Stimulated activated CD8-positive, alpha-beta memory T cell treated with anti-CD3 and anti-CD28 coated beads, Interleukin-4, amount 100 ng/mL, for 1 hour (primary cell): Measurements from ENCODE around the gene BNIP5.

ENCODE experiments used
- DNase-seq, 2 donors: peaks; one replicate each; pipeline ENCODE4 v3.0.0-alpha.2; 2020; ENCODE audit warnings: low read depth in 2 of 2, low spot score in 1 of 2

Gene BNIP5, protein sequence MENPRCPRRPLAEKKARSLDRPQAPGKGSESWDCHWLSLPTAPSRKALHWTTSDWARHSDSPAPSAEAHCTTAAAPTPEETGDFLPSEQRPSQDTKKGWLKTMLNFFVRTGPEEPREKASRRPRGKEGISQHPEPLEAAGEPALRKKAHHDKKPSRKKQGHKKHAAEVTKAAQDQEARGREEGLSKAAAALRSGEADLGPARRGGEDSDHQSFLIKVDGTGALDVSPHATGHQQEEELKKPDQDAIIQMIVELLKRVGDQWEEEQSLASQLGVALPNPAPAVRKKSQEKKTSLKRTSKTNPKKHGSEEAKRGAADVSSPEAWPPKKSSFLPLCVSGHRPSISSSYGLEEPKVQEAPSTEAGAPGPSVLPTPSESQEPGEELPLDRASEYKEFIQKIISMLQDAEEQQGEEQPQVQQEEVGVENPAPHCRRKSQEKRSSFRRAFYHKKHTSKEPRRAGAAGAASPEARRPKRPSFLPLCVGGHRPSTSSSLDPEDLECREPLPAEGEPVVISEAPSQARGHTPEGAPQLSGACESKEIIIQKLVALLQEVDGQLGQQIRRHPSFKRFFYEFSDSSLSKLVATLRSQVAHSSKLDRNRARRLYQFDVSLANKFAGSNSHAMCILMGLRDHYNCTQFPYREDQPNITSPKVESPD

DNA sequence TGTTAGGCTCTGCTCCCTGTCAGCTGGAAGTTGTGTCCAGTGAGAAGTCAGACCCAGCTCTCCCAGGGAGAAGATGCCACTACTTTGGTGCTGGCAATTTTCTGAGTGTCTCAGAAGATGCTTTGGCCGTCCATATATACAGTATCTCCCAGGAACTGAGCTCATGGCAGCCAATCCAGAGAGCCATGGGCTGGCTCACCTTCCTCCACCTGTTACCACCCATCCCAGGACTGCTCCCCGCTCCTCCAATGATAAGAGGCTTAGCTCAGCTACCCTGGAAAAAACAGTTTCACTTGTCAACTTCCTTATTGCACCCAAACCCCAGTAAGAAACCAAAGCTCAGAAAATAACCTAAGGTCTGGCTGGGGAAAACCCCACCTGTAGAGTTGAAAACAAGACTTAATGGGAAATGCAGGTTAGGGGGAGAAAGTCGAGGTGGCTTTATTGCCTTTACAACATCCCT lies at the start of gene BNIP5:
Gene BNIP5 (minus strand): TSS at position 110 of the 463 bp plus-strand sequence. CDS start 6,198 bp downstream, outside the sequence.
- no peak for DNase-seq

DNA sequence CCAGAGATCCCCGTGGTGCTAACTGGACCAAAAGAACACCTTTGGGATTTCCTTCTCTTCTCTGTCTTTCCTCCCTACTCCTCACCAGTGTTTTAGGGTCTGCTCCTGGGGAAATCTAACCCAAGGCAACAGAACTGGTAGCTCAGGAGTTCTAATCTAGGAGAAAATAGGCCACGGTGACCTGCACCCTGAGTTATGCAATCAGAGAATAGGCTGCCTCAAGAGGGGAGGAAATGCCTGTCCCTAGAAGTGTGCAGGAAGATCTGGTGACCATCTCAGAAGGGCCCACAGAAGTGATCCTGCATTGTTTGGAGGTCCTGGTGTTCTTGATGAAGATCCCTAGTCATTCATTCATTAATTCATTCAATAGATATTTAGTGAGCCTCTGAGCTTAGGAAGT lies 47.4 kb upstream of the BNIP5 start:
- DNase-seq: no peak

DNA sequence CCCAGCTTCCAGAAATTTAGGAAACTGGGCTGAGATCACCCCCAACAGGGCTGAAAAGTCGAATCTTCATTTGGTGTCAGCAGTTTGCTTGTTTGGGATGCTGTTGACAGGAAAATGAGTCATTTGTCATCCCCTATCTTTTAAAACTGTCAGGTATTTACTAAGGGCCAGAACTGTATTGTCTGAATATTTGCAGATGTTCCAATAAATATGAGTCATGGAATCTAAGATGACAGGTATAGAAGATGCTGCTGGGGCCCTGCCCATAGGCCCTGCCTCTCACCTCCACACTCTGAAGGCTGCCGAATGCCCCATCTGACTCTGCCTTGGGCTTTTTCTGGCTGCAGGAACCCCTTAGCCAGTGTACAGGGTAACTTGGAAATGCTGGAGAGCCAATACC lies 46.9 kb upstream of the BNIP5 start:
- no peak for DNase-seq

DNA sequence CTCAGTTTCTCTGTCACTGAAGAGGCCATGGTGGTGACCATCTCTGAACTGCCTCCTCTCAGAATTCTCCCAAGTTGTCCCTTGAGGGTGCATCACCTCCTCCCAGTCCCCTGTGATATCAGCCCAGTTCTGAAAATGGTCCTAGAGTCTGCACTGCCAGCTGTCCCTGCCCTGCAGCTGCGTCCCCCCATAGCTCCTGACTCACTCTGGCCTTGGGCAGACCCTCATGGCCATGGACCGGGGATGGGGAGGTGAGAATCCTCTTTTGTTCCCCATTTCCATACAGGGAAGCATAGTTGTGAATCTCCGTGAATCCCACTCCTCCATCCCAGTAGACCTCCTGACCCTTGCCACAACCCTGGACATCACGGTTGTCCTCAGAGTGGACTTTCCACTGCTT lies 46.3 kb upstream of the BNIP5 start:
- no peak for DNase-seq

DNA sequence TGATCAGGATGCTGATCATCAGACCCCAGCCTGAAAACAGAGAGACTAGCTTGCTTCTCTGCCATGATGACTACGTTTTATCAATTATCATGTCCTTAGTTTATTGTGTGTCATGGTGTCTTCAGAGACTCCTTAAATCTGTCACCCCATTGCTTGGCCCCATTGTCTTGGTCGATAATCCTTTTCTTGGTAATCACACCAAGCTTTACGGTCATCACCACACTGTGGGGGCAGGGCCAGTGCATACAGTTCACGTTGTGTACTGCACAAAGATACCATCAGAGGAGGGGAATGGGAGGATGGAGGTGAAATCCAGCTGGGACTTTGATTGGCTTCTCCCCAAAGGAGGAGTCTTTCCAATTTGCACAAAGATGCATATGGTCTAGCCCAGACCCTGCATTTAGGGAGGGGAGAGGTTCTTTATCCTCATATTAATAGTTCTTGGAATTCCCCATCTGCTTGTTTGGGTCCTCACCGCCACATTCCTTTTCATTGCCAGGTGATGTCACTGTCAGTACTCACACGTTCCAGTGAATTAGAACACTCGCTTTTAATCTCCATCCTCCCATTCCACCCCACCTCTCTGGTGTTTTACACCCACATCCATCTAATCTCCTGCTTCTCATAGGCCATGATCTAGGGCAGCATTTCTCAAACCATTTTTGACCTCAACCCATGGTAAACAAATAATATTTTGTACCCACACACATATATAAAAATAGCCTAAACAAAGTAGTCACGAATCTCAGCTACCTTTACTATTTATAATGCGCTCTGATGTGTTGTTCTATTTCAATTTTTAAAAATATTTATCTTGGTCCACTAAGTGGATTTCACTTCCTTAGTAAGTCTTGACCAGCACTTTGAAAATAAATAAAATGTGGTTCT lies 45.1 kb upstream of the BNIP5 start:
- no peak for DNase-seq

DNA sequence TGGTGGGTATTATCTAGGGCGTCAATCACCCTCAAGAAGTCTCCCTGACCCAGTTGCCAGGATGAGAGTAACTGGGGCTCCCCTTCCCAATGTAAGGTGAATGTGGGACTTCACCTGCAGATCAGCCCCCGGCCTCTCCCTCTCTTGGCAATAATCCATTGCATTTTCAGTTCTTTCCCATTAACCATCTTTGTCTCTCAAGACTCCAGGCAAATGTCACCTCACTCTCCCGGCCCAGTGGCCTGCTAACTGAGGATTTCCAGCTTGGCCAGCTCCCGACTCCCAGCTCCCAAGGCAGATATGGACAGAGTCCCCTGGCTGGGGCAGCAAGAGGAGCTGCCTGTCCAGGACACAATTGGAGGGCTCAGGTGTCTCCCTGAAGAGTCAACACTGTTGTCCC lies 43.5 kb upstream of the BNIP5 start:
- no peak for DNase-seq

DNA sequence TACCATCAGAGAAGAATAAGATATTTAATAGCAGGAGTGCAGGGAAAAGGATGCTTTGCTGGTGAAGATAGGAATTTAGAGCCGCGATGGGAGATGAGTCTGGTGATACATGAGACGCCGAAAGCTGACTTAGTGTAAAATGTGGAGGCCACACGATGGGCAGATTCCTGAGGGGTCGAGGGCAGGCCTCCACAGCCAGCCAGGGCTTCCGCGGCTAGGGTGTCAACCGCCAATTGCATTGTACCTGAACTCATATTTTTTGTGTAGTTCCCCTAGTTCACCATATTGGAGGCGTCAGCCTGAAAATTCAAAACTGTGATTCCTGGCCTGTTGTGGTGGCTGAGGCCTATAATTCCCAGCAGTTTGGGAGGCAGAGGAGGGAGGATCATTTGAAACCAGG lies 42.2 kb upstream of the BNIP5 start:
- DNase-seq: no peak

DNA sequence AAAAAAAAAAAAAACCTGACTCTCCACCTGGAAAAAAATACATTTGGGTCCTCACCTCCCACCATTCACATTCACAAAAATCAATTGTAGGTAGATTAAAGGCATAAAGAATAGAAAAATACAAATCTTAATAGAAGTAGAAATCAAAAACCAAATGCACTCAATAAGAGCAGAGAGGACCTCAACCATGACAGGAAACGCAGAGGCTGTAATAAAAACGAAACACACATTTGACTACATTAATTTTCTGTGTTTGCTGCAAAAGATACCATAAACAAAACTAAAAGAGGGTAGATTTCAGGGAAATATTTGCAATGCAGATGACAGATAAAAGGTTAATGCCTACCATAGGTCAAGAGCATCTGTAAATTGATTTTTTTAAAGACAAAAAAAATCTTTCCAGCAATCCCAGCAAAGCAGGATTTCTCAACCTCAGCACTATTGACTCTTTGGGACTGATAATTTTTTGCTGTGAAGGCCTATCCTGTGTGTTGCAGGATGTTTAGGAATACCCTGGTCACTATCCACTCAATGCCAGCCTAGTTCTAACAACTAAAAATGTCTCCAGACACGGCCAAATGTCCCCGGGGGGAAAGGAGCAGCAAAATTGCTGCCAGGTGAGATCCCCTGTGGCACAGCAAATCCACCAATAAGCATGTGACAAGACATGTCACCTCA lies 41.7 kb upstream of the BNIP5 start:
- no peak for DNase-seq

DNA sequence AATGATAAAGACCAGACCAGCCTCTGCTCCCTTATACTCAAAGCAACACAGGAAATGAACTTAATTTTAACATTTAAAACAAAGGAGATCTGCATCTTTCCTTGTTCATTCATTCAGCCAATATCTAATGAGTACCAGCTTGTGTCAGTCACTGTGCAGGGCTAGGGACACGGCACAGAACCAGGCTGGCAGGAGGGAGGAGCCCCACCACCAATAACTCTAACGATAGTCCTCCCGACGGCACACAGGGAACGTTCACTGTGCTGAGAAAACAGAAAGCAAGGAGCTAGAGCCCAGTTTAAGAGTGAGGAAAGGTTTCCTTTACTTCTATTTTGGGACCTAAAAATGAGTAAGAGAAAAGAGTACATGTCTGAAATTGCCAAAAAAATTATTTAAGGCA lies 40.9 kb upstream of the BNIP5 start:
- no peak for DNase-seq

DNA sequence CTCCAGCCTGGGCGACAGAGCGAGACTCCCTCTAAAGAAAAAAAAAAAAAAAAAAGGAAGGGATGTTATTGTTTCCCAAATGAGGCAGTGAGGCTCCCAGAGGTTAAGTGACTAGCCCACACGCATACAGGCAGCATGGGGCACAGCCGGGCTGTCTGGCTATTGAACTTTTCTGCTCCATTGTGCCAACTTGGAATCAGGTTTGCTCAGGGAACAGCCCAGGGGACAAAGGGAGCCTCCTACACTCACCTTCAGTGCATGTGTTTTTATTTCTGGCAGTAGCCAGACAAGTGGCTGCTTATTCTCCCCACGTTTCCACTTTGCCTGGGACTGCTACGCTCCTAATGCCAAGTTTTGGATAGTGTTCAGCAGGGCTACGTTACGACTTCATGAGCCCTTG lies 40.1 kb upstream of the BNIP5 start:
- DNase-seq: no peak

DNA sequence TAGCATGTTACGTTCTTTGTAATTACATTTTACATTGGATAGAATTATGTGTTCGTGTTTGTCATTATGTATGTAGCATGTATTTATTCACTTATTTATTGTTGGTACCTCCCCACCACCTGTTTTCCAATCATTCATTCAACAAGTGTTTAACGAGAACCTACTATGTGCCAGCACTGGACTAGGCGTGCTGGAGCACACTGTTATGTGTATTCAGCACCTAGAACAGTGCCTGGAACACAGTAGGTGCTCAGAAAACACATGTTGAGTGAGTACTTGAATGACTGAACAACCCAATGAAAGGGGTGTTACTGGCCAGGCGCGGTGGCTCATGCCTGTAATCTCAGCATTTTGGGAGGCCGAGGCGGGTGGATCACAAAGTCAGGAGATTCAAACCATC lies 39.5 kb upstream of the BNIP5 start:
- DNase-seq: no peak

DNA sequence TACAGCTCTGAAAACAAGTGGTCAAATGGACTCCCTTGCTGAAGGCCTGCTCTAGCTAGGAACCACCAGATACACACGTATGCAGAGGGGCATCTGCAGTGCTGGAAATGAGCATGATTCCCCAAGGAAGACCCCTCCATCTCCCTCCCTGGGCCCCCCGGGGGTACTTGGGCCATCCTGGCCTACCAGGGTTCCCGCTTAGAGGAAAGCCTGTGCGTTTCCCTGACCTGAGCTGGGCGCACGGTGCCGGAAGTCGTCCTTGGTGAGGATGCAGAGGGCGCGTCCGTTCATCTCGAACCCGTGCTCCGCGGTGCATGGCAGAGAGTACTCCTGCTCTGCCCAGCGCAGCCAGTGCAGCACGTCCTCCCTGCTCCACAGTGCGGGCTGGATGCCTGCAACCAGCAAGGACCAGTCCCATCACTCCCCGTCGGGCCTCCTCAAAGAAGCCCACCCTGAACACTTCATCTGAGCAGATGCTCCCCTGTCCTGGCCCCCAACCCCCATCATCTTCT lies 39.0 kb upstream of the BNIP5 start:
- no peak for DNase-seq

DNA sequence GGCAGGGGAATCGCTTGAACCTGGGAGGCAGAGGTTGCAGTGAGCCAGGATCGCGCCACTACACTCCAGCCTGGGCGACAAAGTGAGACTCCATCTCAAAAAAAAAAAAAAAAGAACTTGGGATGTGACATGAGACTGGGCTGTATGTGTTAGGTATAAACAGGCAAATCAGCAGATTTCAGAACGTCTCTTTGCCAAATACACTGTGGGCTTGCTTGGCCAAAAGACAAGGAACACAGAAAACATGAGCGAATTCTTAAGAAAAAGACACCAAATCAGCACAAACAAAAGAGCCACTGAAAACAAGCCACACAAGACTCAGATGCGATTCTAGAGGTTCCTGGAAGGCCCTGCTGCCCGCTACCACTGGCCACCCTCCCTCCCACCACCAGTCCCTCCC lies 38.3 kb upstream of the BNIP5 start:
- no peak for DNase-seq

DNA sequence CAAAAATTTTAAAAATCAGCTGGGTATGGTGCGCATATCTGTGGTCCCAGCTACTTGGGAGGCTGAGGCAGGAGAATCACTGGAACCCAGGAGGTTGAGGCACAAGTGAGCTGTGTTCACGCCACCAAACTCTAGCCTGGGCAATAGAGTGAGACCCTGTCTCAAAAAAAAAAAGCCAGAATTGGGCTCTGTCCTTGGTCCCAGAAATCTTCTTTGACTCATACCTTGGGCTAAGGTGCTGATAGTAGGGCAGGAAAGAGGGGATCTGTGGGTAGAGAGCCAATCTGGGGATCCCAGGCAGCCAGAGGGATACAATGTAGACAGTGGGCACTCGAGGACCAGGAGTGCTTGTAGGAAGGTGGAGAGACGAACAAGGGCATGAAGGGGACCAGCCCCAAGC lies 37.5 kb upstream of the BNIP5 start:
- DNase-seq: no peak

DNA sequence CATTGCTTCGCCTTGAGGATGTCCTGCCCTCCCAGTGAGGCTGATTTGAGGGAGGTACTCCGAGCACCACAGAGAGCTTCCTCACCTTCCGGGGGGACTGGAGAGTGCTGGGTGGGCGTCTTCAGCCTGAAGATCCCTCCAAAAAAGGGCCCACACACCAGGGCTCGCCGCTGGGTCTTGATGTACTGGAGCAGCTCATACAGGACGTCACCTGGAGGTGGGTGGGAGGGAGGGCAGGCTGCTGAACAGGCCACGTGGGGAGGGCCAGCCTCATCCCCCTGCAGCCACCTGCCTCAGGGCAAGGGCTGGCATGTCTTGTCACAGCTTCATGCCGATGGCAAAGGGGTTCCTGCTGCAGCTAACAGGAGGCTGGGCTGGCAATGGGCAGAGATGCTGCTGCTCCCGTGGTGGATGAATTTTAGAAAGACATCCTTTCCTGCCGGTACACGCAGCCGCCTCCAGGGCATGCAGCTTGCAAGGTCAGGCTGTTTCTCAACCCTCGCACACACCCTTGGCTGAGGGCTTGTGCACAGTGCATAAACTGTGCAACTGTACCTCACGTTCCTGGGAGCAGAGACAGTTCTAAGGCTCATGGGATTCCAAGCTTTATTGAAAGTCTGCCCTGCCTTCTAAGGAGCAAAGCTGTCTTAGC lies 36.8 kb upstream of the BNIP5 start:
- no peak for DNase-seq

DNA sequence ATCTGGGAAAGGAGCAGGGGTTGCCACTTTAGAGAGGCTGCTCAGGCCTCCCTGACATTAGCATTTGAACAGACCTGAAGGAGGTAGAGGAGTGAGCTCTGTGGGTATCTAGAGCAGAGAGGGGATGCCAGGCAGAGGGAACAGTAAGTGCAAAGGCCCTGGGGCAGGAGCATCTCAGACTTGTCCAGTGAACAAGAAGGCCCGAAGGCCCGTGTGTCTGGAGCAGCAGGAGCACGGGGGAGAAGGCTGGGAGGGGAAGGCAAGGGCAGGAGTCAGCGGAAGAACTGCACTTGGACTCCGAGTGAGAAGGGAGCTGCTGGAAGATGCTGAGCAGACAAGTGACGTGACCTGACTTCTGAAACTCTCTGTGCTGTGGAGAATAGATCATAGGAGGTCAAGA lies 35.4 kb upstream of the BNIP5 start:
- no peak for DNase-seq

DNA sequence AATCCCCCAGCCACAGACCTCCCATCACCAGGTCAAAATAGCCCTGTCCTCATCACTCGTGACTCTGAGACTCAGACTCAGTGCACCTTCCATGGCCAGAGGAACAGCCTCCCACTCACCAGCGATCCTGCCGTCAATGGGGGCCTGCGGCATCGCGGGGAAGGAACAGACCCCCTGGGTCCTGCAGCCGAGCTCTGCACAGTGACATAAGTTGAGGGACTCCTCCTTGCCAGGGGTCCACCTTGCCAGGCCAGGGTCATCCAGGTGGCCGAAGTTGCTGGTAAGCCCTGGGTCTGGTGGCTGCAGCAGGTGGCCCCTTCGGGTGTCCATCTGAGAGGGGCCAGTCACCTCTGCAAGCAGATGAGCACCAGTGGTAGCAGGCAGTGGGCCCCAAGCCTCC lies 34.5 kb upstream of the BNIP5 start:
- DNase-seq: no peak

DNA sequence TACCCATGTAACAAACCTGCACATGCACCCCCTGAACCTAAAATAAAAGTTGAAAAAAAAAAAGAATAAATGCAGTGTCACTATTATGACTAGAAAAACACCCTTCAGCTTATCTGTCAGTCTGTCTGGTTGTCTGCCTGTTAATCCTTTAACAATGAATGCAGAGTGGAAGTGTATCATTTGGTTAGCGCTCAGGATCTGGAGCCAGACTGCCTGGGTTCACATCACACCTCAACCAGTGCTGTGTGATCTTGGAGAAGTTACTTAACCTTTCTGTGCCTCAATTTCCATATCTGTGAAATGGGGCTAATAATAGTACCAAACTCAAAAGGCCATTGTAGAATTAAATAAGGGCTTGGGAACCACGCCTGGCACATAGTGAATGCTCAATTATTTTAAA lies 34.0 kb upstream of the BNIP5 start:
- no peak for DNase-seq

DNA sequence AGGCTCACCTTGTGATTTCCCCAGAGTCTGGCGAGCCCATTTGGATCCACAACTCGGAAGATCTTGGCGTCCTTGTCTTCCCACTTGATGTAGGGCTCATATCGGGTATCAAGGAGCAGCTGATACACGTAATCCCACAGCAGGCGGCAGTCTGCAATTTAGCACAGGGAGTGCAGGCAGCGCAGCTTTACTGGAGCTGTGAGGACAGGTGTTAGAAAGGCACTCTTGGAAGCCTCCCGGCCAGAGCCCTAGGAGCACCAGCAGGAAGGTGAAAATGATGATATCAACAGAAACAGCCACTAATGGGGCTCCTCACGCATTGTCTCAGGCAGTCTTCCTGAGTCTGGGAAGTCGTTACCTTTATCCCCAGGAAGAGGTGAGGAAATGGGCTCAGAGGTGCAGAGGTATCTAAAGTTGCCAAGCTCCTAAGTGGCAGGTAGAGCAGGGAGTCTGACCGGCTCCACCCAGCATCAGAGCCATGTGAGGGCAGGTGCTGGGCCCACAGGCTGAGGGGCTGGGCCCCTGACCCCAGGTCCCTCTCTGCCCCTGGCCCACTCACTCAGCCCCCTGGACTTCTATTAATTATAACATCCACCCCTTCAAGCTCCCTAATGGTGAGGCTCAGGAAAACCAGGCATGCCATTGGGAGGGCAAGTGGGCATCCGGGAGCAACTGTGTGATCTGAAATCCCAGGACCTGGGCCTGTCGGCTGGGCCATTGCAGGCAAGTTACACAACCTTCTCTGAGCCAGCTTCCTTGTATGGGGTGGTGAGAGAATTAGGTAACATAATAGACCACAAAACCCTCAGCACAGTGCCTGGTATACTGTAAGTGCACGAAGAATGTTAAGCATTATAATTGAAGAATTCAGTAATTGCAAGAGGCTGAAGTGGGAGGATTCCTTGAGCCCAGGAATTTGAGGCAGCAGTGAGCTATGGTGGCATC lies 32.5 kb upstream of the BNIP5 start:
- no peak for DNase-seq
